Large intestine (tissue), 12 donors: ENCODE measurements around the gene PFKP. TPM values are rescaled to one million over a fixed set of nuclear protein-coding genes. Genes with fewer than 3 reads are reported as not detected.

Source experiments
- DNase-seq, 2 donors: peaks; one replicate each; pipeline versions ENCODE4 v3.0.0 to v3.0.0-alpha.2; 2013
- H3K27ac ChIP-seq: one replicate; pipeline ENCODE4 v1.5.1; 2013; ENCODE audit warnings: low read length
- H3K27me3 ChIP-seq: 2 replicates; pipeline ENCODE4 v1.6.1; 2013; ENCODE audit warnings: low read length; ENCODE audit not compliant: control insufficient read depth, insufficient read depth
- H3K36me3 ChIP-seq: 2 replicates; pipeline ENCODE4 v1.6.1; 2013; ENCODE audit warnings: low read length; ENCODE audit not compliant: control insufficient read depth, insufficient read depth
- H3K4me1 ChIP-seq: one replicate; pipeline ENCODE4 v1.6.1; 2013; ENCODE audit warnings: low read length; ENCODE audit not compliant: control insufficient read depth, insufficient read depth
- H3K4me3 ChIP-seq: one replicate; pipeline ENCODE4 v1.5.1; 2013; ENCODE audit warnings: low read length
- H3K9me3 ChIP-seq: one replicate; pipeline ENCODE4 v1.6.1; 2013; ENCODE audit warnings: mild to moderate bottlenecking, low read depth, low read length, moderate library complexity; ENCODE audit not compliant: control insufficient read depth
- WGBS: methylation state at CpG from one replicate; pipeline ENCODE4 v1.1.5; 2013; ENCODE audit warnings: low lambda C conversion rate; ENCODE audit not compliant: insufficient coverage; 5-methylcytosine and 5-hydroxymethylcytosine counted together
- long read RNA-seq, 11 donors: transcript quantifications; one replicate each; lab custom pipeline, GENCODE V29; 2026
- polyA plus RNA-seq: library from polyadenylated mRNA; unstranded; fragments of 120-200 nt; gene quantifications from one replicate; pipeline ENCODE4 v1.2.1, GENCODE V29; 2013

Gene PFKP
- polyA plus RNA-seq, result 29.2 TPM
- long read RNA-seq, donor 1, partial matches to known transcripts, result 0 of 2 reads
- long read RNA-seq, donor 1, other reads (novel, unspliced or antisense), result 0 of 2 reads
- long read RNA-seq, donor 2, partial matches to known transcripts, result 66 of 76 reads
- long read RNA-seq, donor 2, other reads (novel, unspliced or antisense), result 6 of 76 reads
- long read RNA-seq, donor 3, result 0 reads
- long read RNA-seq, donor 4, result 0 reads
- long read RNA-seq, donor 5, partial matches to known transcripts, result 7 of 9 reads
- long read RNA-seq, donor 5, other reads (novel, unspliced or antisense), result 0 of 9 reads
- long read RNA-seq, donor 6, partial matches to known transcripts, result 8 of 11 reads
- long read RNA-seq, donor 6, other reads (novel, unspliced or antisense), result 0 of 11 reads
- long read RNA-seq, donor 7, partial matches to known transcripts, result 5 of 12 reads
- long read RNA-seq, donor 7, other reads (novel, unspliced or antisense), result 0 of 12 reads
- long read RNA-seq, donor 8, partial matches to known transcripts, result 10 of 14 reads
- long read RNA-seq, donor 8, other reads (novel, unspliced or antisense), result 0 of 14 reads
- long read RNA-seq, donor 9, partial matches to known transcripts, result 7 of 14 reads
- long read RNA-seq, donor 9, other reads (novel, unspliced or antisense), result 0 of 14 reads
- long read RNA-seq, donor 10, transcript PFKP-203 (22 exons, 2,654 nt), result major isoform, 5 of 18 reads
- long read RNA-seq, donor 10, partial matches to known transcripts, result 13 of 18 reads
- long read RNA-seq, donor 10, other reads (novel, unspliced or antisense), result 0 of 18 reads
- long read RNA-seq, donor 11, partial matches to known transcripts, result 7 of 12 reads
- long read RNA-seq, donor 11, other reads (novel, unspliced or antisense), result 0 of 12 reads

GRCh38 chr10:3067118-3067858 lies at the start of gene PFKP:
PFKP (plus strand) TSS chr10:3067548; CDS start chr10:3067596, 48 bp downstream.
- WGBS, result no CpG with 5 or more reads among the region's 86 CpGs

GRCh38 chr10:3018247-3018646 lies 49.1 kb upstream of the PFKP start:
- Histone ChIP-seq H3K36me3 (no peaks in the 10 kb centered on the region), H3K4me1 (peaks cover 6% of the 10 kb centered on the region), H3K27ac (no peak overlapping the region), H3K4me3 (no peak overlapping the region), H3K27me3 (no peaks in the 10 kb centered on the region), H3K9me3 (no peaks in the 10 kb centered on the region)
- no CpG with 5 or more reads among the region's 4 CpGs for WGBS
- no peak for DNase-seq

More at GRCh38 chr10:3067118-3067858, at the start of gene PFKP:
- peaks cover 2% of the 10 kb centered on the region for H3K4me1 ChIP-seq
- H3K27ac ChIP-seq, result peak within 1 kb of the TSS; percentile 49
- H3K4me3 ChIP-seq, result peak within 1 kb of the TSS; percentile 79
- peaks cover 37% of the 10 kb centered on the region for H3K27me3 ChIP-seq
- no peaks in the 10 kb centered on the region for H3K36me3 ChIP-seq
- peak in 1 of 2 donors; percentile 57 for DNase-seq
- peaks cover 3% of the 10 kb centered on the region for H3K9me3 ChIP-seq

GRCh38 chr10:3020311-3020710 lies 47.0 kb upstream of the PFKP start:
- Histone ChIP-seq H3K27ac (no peak overlapping the region), H3K4me3 (no peak overlapping the region), H3K4me1 (peaks cover 2% of the 10 kb centered on the region), H3K27me3 (no peaks in the 10 kb centered on the region), H3K36me3 (no peaks in the 10 kb centered on the region), H3K9me3 (no peaks in the 10 kb centered on the region)
- no CpG with 5 or more reads among the region's 15 CpGs for WGBS
- DNase-seq, result no peak

DNA sequence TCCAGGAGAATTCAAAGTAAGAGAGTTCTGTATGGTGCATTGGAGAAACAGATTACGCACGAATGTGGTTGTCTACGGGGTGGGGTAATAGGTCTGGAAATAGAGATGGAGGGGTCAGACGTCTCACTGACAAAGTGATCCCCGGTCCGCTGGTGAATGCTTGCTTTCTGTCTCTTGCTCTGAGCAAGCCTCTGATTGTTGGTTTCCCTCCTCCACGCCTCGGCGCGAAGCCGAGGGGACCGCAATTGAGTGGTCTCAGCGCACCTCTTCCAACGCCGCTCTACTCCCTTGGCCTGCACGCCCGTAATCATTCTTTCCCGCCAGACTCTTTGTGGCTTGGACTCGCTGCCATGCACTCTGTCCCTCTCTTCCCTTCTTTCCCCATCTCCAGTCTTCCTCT lies 46.5 kb upstream of the PFKP start:
- H3K9me3 ChIP-seq, result no peaks in the 10 kb centered on the region
- DNase-seq, result no peak
- WGBS, result 80% methylated on average over 1 of the region's 19 CpGs
- H3K27me3 ChIP-seq, result no peaks in the 10 kb centered on the region
- no peaks in the 10 kb centered on the region for H3K4me1 ChIP-seq
- no peaks in the 10 kb centered on the region for H3K36me3 ChIP-seq
- no peak overlapping the region for H3K4me3 ChIP-seq
- no peak overlapping the region for H3K27ac ChIP-seq

- Histone ChIP-seq H3K36me3 (no peaks in the 10 kb centered on the region), H3K27ac (no peak overlapping the region)
- WGBS, result no CpG with 5 or more reads among the region's 3 CpGs
Measured at GRCh38 chr10:3022027-3022426, 45.3 kb upstream of the PFKP start.

GRCh38 chr10:3023892-3024291 lies 43.5 kb upstream of the PFKP start:
- WGBS, result no CpG with 5 or more reads among the region's 2 CpGs
- no peak for DNase-seq
- no peak overlapping the region for H3K4me3 ChIP-seq

More at GRCh38 chr10:3022027-3022426, 45.3 kb upstream of the PFKP start:
- DNase-seq, result no peak
- Histone ChIP-seq H3K27me3 (no peaks in the 10 kb centered on the region), H3K4me1 (no peaks in the 10 kb centered on the region), H3K4me3 (no peak overlapping the region), H3K9me3 (no peaks in the 10 kb centered on the region)

DNA sequence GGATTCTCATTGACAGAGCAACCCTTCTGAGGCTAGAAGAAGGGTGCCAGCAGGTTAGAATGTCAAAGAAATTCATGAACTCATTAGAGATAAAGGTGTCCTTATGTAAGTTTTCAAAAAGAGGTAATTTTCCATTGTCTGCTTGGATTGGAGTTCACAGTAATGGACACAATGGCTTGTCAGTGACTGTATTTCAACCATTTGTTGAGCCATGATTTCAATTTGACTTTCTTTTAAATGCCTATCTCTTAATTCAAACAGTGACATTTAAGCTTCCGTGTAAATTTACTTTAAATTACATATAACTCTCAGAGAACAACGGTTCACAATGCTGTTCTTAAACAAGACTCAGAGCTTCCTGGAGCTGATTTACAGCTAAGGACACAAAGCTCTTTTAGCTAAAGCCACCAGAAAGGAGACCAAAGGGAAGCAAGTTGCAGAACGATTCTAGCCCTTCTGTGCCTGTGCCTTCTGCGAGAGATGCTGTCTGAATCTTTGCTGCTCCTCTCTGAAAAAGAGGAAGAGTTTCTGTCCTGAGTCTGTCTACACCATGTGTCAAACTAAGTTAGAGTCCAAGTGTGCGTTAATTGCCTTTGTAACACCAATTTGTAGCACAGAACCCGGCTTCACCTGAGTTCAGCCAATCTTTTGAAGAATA lies 42.2 kb upstream of the PFKP start:
- Histone ChIP-seq H3K36me3 (no peaks in the 10 kb centered on the region), H3K4me3 (no peak overlapping the region), H3K4me1 (no peaks in the 10 kb centered on the region), H3K27me3 (no peaks in the 10 kb centered on the region), H3K9me3 (no peaks in the 10 kb centered on the region), H3K27ac (no peak overlapping the region)
- 73% methylated on average over 4 of the region's 6 CpGs for WGBS
- DNase-seq, result no peak

More at GRCh38 chr10:3023892-3024291, 43.5 kb upstream of the PFKP start:
- no peaks in the 10 kb centered on the region for H3K4me1 ChIP-seq
- H3K36me3 ChIP-seq, result no peaks in the 10 kb centered on the region
- H3K27me3 ChIP-seq, result no peaks in the 10 kb centered on the region
- no peak overlapping the region for H3K27ac ChIP-seq
- H3K9me3 ChIP-seq, result no peaks in the 10 kb centered on the region

GRCh38 chr10:3027866-3028265 lies 39.5 kb upstream of the PFKP start:
- WGBS, result 40% methylated on average over 1 of the region's 3 CpGs
- H3K27ac ChIP-seq, result no peak overlapping the region
- no peaks in the 10 kb centered on the region for H3K36me3 ChIP-seq
- H3K27me3 ChIP-seq, result no peaks in the 10 kb centered on the region
- H3K9me3 ChIP-seq, result no peaks in the 10 kb centered on the region
- H3K4me1 ChIP-seq, result no peaks in the 10 kb centered on the region
- DNase-seq, result no peak
- no peak overlapping the region for H3K4me3 ChIP-seq

- no peak for DNase-seq
- H3K4me1 ChIP-seq, result no peaks in the 10 kb centered on the region
- H3K9me3 ChIP-seq, result no peaks in the 10 kb centered on the region
- no peak overlapping the region for H3K4me3 ChIP-seq
- H3K27me3 ChIP-seq, result no peaks in the 10 kb centered on the region
- no peaks in the 10 kb centered on the region for H3K36me3 ChIP-seq
- H3K27ac ChIP-seq, result no peak overlapping the region
- WGBS, result no CpG with 5 or more reads among the region's 11 CpGs
Measured at GRCh38 chr10:3028441-3028840, 38.9 kb upstream of the PFKP start.
